NOMO-1 treated with dmso at 0.1 percent for 144 hours (cell line): Measurements from ENCODE around the gene INVS.
"Not testable (repeated sequence)": the region's sequence is repeated elsewhere in the genome, so short reads cannot be mapped to it uniquely, and the experiment has no call there.

ENCODE experiments used
- DNase-seq: peaks from one replicate; lab custom pipeline; 2025; ENCODE audit not compliant: unreplicated experiment; lab: John Stamatoyannopoulos, UW

Gene INVS

DNA sequence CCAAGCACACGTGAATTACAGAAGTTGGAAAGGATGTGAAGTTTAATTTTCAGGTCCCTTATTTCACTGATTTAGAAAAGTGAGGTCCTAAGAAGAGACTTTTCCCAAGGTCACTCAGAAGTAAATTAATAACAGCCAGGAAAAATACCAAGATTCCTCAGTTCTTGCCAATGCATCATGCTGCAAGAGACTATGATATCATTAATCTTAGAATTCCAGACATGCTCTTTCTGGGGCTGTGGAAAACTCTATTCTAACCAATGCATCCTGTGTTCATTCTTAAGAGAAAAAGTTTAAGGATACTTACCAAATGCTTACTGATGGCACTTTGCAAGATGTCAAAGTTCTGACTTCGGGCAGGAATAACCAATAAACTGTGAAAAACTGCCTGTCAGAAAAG is 210.9 kb downstream of the INVS start:
- no peak for DNase-seq

DNA sequence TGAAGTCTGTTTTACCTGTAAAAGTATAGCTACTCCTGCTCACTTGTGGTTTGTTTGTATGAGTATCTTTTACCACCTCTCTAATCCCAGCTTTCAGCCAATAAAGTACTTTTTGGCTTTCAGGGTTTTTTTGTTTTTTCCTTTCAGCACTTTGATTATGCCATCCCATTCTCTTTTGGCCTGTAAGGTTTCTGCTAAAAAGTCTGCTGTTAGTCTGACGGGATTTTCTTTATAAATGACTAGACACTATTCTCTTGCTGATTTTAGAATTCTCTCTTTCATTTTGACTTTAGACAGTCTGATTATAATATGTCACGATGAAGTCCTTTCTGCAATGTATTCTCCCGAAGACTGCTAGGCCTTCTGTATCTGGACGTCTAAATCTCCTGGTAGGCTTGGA is 216.5 kb downstream of the INVS start:
- DNase-seq = no peak

DNA sequence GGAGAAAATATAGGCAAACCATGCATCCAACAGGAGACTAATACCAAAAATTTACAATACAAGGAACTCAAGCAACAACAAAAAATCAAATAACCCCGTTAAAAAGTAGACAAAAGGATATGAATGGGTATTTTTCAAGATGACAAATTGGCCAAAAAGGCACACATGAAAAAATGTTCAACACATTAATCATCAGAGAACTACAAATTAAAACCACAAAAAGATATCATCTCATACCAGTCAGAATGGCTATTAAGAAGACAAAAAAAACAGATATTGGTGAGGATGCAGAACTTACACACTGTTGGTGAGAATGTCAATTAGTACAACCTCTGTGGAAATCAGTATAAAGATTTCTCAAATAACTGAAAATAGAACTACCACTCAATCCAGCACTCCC is 218.7 kb downstream of the INVS start:
- DNase-seq = no peak

DNA sequence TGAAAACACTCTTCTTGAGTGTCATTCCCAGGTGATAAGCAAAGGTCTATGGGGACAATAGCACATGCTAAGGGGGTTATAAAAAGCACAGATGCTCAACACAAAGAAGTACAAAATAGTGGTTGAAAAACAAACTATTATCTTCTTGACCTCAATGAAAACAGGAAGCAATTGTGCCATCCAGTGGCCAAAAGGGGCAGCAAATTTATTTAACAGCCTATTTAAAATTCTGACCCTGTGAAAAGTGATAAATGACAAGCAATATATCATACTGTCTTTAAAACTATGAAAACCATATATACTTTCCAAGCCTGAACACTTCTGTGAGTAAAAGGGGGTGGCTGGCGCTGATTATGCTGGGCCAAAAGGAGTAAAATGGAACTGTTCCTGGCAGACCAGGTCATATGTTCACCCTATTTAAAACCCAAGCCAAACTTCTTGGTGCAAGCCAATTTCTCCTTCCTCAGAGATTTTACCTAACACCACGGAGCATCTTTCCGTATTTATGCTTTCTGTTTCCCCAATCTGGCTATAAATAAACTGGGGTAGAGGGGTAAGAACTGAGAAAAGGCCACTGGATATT is 224.0 kb downstream of the INVS start:
- no peak for DNase-seq

DNA sequence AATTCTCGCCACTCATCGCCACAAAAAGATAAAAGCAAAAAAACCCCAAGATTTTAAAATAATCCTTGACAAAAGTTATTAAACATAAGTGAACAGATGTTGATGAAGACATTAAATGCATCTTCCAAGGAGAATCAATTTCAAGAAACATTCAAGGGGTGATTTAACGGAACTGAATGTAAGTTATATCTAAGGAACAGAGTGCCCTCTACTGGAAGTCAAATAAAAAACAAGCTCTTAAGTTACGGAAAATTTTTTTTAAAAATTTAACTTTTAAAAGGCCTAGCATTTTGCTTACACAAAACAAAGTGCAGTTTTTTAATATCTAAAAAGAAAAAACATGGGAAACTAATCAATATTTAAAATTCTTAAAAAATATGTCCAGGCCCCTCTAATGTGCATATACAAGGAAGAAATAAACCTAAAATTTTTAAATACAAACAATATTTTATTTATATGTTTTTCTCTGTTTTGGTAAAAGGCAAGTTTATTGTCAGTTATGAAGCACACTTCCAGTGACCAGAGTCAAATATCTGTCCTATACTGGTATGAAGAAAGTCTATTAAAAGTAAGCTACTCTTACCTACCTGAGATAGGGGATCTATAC is 225.7 kb downstream of the INVS start:
- no peak for DNase-seq

DNA sequence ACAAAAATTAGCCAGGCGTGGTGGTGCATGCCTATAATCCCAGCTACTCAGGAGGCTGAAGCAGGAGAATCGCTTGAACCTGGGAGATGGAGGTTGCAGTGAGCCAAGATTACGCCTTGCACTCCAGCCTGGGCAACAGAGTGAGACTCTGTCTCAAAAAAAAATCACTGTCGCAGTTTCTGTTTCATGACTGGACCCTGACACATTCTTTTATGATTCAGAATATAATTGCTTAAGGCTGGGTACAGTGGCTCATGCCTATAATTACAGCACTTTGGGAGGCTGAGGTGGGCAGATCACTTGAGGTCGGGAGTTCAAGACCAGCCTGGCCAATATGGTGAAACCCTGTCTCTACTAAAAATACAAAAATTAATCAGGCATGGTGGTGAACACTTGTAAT is 239.7 kb downstream of the INVS start:
- not testable (repeated sequence) for DNase-seq

DNA sequence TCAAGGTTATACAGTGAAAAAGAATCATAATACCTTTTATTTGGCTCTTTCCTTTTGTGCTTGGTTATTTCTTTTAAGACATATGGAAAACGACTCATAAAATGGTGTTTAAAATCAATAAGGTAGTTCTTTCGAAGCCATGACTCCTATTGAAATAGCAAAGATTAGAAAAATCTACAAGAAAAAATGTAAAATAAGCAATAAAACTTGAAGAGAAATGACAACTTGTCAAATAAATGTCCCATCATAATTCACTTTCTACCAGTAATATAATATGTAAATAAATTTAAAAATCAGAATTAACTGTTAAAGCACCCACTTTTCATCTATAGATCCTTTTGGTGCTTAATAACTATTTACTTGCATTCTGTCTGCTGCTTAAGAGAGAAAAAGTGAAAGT is 241.2 kb downstream of the INVS start:
- DNase-seq = no peak

DNA sequence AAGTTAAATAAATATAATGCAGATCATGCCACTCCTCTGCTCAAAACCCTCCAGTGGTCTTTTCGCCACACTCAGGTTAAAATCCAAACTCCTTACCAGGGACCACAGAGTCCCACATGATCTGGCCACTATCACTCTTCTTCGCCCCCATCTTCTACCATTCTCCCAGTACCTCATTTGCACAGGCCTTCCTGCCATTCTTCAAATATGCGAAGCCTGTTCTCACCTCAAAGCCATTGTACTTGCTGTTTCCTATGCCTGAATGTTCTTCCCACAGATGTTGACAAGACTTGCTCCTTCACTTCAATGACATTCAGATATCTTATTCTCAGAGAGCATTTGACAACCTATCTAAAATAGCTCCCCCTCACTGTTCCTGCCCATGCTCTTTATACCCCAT is 242.8 kb downstream of the INVS start:
- no peak for DNase-seq

DNA sequence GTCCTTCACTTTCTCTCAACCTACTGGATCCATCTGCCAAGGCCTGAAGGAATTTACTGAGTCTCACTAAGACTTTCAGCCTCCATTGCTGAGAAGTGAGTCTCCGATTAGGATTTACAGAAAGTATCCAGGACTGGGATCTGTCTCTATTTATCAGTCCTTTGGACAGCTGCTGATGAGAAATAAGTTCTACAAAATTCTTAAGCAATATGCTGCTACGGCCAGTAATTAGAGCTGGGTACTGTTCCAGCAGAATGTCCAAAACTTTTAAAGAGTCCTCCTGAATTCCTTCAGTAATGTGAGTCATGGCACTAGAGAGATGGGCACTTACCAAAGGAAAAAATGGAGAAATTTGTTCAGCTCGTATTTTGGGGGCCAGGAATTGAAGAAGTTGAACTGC is 247.8 kb downstream of the INVS start:
- no peak for DNase-seq

DNA sequence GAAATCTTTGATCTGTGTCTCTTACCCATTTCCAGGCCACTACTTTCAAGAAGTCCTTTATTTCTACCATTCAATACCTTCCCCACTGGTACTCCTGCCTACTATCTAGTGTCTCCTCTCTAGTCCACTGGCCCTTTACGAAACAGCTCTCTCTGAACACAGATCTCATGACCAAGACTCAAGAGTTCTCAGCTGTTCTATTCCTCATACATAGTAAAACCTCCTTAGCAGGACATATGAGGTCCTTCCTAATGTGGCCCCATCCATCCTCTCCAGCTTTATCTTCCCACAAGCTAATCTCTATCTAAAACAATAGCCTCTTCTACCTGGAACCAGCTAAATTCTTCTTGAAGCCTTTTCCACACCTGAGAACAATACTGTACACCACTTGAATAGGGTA is 251.1 kb downstream of the INVS start:
- no peak for DNase-seq
